Endometrium (tissue), 2 donors: Measurements from ENCODE around the gene CBFB.

ENCODE experiments used
- FAIRE-seq: peaks from 2 replicates; lab custom pipeline; 2012; peaks lifted over from hg19 to GRCh38; lab: Jason Lieb, UNC
- donor health status: control.
- donor health status: control.

Gene CBFB

GRCh38 chr16:67137605-67138004 lies 108.7 kb downstream of the CBFB start:
- no peak for FAIRE-seq

GRCh38 chr16:67141391-67141790 lies 112.4 kb downstream of the CBFB start:
- FAIRE-seq: no peak

- no peak for FAIRE-seq
Measured at GRCh38 chr16:67142342-67142741, 113.4 kb downstream of the CBFB start.

- no peak for FAIRE-seq
Measured at GRCh38 chr16:67144943-67145342, 116.0 kb downstream of the CBFB start.

GRCh38 chr16:67145746-67146145 lies 116.8 kb downstream of the CBFB start:
- FAIRE-seq: no peak

GRCh38 chr16:67146523-67147357 lies 117.8 kb downstream of the CBFB start:
- FAIRE-seq: no peak

- no peak for FAIRE-seq
Measured at GRCh38 chr16:67147437-67148140, 118.6 kb downstream of the CBFB start.

- no peak for FAIRE-seq
Measured at GRCh38 chr16:67148221-67148620, 119.3 kb downstream of the CBFB start.

GRCh38 chr16:67148656-67149275 lies 119.8 kb downstream of the CBFB start:
- FAIRE-seq: no peak

GRCh38 chr16:67149276-67150046 lies 120.5 kb downstream of the CBFB start:
- no peak for FAIRE-seq

- no peak for FAIRE-seq
Measured at GRCh38 chr16:67150047-67150832, 121.3 kb downstream of the CBFB start.
